ENCODE measurements around the gene SNTG2.

DNA sequence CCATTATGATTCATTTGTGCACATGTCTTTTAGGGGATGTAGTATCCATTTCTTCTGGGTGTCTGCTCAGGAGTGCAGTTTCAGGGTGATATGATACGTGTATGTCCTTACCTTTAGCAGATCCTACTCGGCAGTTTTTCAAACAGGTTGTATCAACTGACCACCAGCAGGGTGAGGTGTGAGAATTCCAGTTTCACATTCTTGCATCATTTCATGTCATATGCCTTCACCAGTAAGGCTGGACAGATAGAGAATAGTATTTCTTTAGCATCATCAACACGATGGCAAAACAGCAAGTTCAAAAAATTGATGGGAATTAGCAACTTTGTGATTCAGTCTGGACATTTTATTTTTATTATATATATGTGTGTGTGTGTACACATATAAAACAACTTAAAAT is 232.7 kb downstream of the SNTG2 start:
- TF ChIP-seq, protein P1, sequence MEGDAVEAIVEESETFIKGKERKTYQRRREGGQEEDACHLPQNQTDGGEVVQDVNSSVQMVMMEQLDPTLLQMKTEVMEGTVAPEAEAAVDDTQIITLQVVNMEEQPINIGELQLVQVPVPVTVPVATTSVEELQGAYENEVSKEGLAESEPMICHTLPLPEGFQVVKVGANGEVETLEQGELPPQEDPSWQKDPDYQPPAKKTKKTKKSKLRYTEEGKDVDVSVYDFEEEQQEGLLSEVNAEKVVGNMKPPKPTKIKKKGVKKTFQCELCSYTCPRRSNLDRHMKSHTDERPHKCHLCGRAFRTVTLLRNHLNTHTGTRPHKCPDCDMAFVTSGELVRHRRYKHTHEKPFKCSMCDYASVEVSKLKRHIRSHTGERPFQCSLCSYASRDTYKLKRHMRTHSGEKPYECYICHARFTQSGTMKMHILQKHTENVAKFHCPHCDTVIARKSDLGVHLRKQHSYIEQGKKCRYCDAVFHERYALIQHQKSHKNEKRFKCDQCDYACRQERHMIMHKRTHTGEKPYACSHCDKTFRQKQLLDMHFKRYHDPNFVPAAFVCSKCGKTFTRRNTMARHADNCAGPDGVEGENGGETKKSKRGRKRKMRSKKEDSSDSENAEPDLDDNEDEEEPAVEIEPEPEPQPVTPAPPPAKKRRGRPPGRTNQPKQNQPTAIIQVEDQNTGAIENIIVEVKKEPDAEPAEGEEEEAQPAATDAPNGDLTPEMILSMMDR (IDR thresholded peaks at IDR 0.05), result no peak
- TF ChIP-seq POLR2A (IDR thresholded peaks at IDR 0.05) (no peak), POLR2AphosphoS5 (IDR thresholded peaks at IDR 0.05) (no peak)
